IPS-NIHi7 (cell line): ENCODE data around the gene DOCK6.

ENCODE experiments used
- DNase-seq: peaks from one replicate; pipeline ENCODE4 v3.0.0; 2012; ENCODE audit warnings: mixed read lengths; ENCODE audit errors: extremely low spot score

The DOCK6 gene

GRCh38 chr19:11261971-11262839 is at the start of gene DOCK6:
DOCK6 (minus strand) TSS chr19:11262524; CDS start chr19:11262440, 84 bp downstream.
- peak; percentile 81 for DNase-seq

- DNase-seq, result no peak
Observed at GRCh38 chr19:11306337-11306736, 44.0 kb upstream of the DOCK6 start.

- DNase-seq, result no peak
Observed at GRCh38 chr19:11304936-11305335, 42.6 kb upstream of the DOCK6 start.

GRCh38 chr19:11300811-11301120 is 38.4 kb upstream of the DOCK6 start:
- no peak for DNase-seq

- DNase-seq, result no peak
Observed at GRCh38 chr19:11299946-11300810, 37.9 kb upstream of the DOCK6 start.

- DNase-seq, result no peak
Observed at GRCh38 chr19:11296264-11296663, 33.9 kb upstream of the DOCK6 start.

- no peak for DNase-seq
Observed at GRCh38 chr19:11295665-11296245, 33.4 kb upstream of the DOCK6 start, which contains the start of gene TSPAN16. TSPAN16 (plus strand) TSS chr19:11296160; CDS start chr19:11296298, 138 bp downstream.

GRCh38 chr19:11295180-11295579 is 32.9 kb upstream of the DOCK6 start:
- no peak for DNase-seq

- DNase-seq, result peak; percentile 99
Observed at GRCh38 chr19:11293433-11294389, 31.4 kb upstream of the DOCK6 start.

GRCh38 chr19:11291991-11292390 is 29.7 kb upstream of the DOCK6 start:
- DNase-seq, result no peak

- no peak for DNase-seq
Observed at GRCh38 chr19:11291415-11291814, 29.1 kb upstream of the DOCK6 start.

GRCh38 chr19:11290256-11290655 is 27.9 kb upstream of the DOCK6 start:
- no peak for DNase-seq

GRCh38 chr19:11288349-11288748 is 26.0 kb upstream of the DOCK6 start:
- no peak for DNase-seq

- DNase-seq, result no peak
Observed at GRCh38 chr19:11286312-11286974, 24.1 kb upstream of the DOCK6 start.

- DNase-seq, result no peak
Observed at GRCh38 chr19:11284515-11284914, 22.2 kb upstream of the DOCK6 start.

GRCh38 chr19:11281356-11282049 is 19.2 kb upstream of the DOCK6 start:
- no peak for DNase-seq

GRCh38 chr19:11279505-11280236 is 17.3 kb upstream of the DOCK6 start:
- DNase-seq, result no peak

- no peak for DNase-seq
Observed at GRCh38 chr19:11278670-11279069, 16.3 kb upstream of the DOCK6 start.

- DNase-seq, result no peak
Observed at GRCh38 chr19:11274533-11275086, 12.3 kb upstream of the DOCK6 start.
